Measurements from ENCODE around the gene GRK2. TPM values are rescaled to one million over a fixed set of nuclear protein-coding genes. Genes with fewer than 3 reads are reported as not detected.

GRK2 gene
- total and polyA plus RNA-seq, 2 donors (not counting 1 experiment from before 2014, with no cell fraction given) = 294 to 534 TPM

DNA sequence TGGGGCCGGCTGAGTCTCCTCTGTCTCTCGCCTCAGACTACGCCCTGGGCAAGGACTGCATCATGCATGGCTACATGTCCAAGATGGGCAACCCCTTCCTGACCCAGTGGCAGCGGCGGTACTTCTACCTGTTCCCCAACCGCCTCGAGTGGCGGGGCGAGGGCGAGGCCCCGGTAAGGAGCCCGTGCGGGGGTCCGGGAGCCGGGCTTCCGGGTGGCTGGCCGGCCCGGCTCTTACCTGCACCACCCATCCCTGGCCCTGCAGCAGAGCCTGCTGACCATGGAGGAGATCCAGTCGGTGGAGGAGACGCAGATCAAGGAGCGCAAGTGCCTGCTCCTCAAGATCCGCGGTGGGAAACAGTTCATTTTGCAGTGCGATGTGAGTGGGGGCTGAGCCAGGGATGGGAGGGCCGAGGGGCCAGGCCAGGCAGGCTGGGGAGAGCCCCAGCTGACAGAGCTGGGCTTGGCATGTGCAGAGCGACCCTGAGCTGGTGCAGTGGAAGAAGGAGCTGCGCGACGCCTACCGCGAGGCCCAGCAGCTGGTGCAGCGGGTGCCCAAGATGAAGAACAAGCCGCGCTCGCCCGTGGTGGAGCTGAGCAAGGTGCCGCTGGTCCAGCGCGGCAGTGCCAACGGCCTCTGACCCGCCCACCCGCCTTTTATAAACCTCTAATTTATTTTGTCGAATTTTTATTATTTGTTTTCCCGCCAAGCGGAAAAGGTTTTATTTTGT, 18.7 kb downstream of the GRK2 start:
- H4K20me1 ChIP-seq (ENCODE audit: control insufficient read depth, insufficient read depth, low read length, poor library complexity, severe bottlenecking) = peaks cover 48% of the 10 kb centered on the region

More for the DNA sequence above, 18.7 kb downstream of the GRK2 start:
- H3K4me2 ChIP-seq (replicated peaks; ENCODE audit: low read depth, low read length, poor library complexity, severe bottlenecking) = no peak overlapping the region
- peaks cover 0 to 74% of the 10 kb centered on the region in 2 experiments for H3K36me3 ChIP-seq (replicated peaks in 1 of 2; ENCODE audit: control extremely low read depth in 1 of 2, control insufficient read depth in 1 of 2, extremely low read depth in 1 of 2, insufficient read depth in 2 of 2, low read length in 1 of 2)
- POLR2A ChIA-PET = interaction anchor here (6.8 kb wide), 1 partner anchor 15 kb away, joined by 43 read pairs; no protein-coding TSS in a partner anchor
- Mint-ChIP-seq H3K27me3 (no peaks in the 10 kb centered on the region), H3K9me3 (ENCODE audit: insufficient read depth) (no peaks in the 10 kb centered on the region), H3K4me1 (peaks cover 37% of the 10 kb centered on the region), H3K27ac (peak overlapping the region; percentile 37), H3K4me3 (no peak overlapping the region)
- no peak overlapping the region for H3K9ac ChIP-seq (ENCODE audit: low read length)
- no peak for ATAC-seq (ENCODE audit: low read depth)
- peaks cover 62% of the 10 kb centered on the region for H3K79me2 ChIP-seq (ENCODE audit: control insufficient read depth, insufficient read depth, low read length)
- H3K9me3 ChIP-seq (ENCODE audit: control extremely low read depth in 1 of 3, control insufficient read depth in 2 of 3, insufficient read depth in 1 of 3, low read length in 2 of 3) = no peaks in the 10 kb centered on the region
- H3K4me1 ChIP-seq (ENCODE audit: control insufficient read depth in 2 of 2, insufficient read depth in 2 of 2, low read length in 2 of 2) = peaks cover 40 to 48% of the 10 kb centered on the region in 2 donors
- CTCF ChIA-PET = interaction anchor here (0.5 to 1.5 kb wide), 3 partner anchors 12 to 180 kb away, joined by 3 to 4 read pairs (median 3); no protein-coding TSS in a partner anchor
- intact Hi-C loops (cut with micrococcal nuclease) = loop anchor here (5.0 kb wide), 1 partner anchor 97 kb away; no protein-coding TSS in a partner anchor
- H3K27ac ChIP-seq (ENCODE audit: low read length in 2 of 2) = peak overlapping the region in 1 of 2 donors; percentile 92
- TF ChIP-seq EZH2 (IDR thresholded peaks at IDR 0.05; ENCODE audit: borderline replicate concordance, insufficient read depth, low read depth, low read length, poor library complexity, severe bottlenecking) (no peak), CTCF (IDR thresholded peaks at IDR 0.05) (no peak)
- H3K27me3 ChIP-seq (replicated peaks in 1 of 4; ENCODE audit: control extremely low read depth in 1 of 4, control insufficient read depth in 3 of 4, insufficient read depth in 4 of 4, low read length in 3 of 4) = no peaks in the 10 kb centered on the region
- H3K4me3 ChIP-seq (ENCODE audit: control extremely low read depth in 1 of 5, extremely low read depth in 1 of 5, insufficient read depth in 1 of 5, low read depth in 2 of 5, low read length in 4 of 5) = no peak overlapping the region
- no peak for DNase-seq
- 90% methylated on average over 38 of the region's 45 CpGs for WGBS (ENCODE audit: insufficient coverage)
- H2AFZ ChIP-seq (ENCODE audit: insufficient read depth, low read depth, low read length, poor library complexity, severe bottlenecking) = no peak overlapping the region

All from B cell (primary cell).